Astrocyte of the cerebellum (primary cell): ENCODE data around the gene RNF6.
A peak's percentile ranks its signal among the peaks of the same experiment; 100 is the strongest.

ENCODE experiments used
- DNase-seq: peaks from one replicate; pipeline ENCODE4 v3.0.0-alpha.2; 2011; ENCODE audit warnings: low read depth
- H3K4me3 ChIP-seq: 2 replicates; pipeline ENCODE4 v1.5.1; 2011; ENCODE audit warnings: mild to moderate bottlenecking, low read depth, low read length, moderate library complexity
- CTCF ChIP-seq: IDR thresholded peaks from 2 replicates; pipeline ENCODE4 v1.5.1; 2012; ENCODE audit warnings: low read length, low read depth, moderate library complexity, mild to moderate bottlenecking; ENCODE audit errors: missing control alignments
- in situ Hi-C: cut with HindIII; loops from 2 replicates; pipeline ENCODE4 v1.10.0; 2017; ENCODE audit warnings: low sequenced_read_pairs

RNF6 gene

GRCh38 chr13:26184791-26185250 is 37.3 kb downstream of the RNF6 start:
- in situ Hi-C loops: loop anchor here (10.0 to 25.0 kb wide), 2 partner anchors 510 to 727 kb away; no protein-coding TSS in a partner anchor
- TF ChIP-seq CTCF: peak; percentile 95

GRCh38 chr13:26183416-26183815 is 38.7 kb downstream of the RNF6 start:
- DNase-seq: no peak
- no peak for TF ChIP-seq CTCF
- in situ Hi-C loops: loop anchor here (10.0 to 25.0 kb wide), 2 partner anchors 511 to 729 kb away; no protein-coding TSS in a partner anchor
- H3K4me3 ChIP-seq: no peak overlapping the region

More at GRCh38 chr13:26184791-26185250, 37.3 kb downstream of the RNF6 start:
- peak; percentile 40 for DNase-seq
- no peak overlapping the region for H3K4me3 ChIP-seq

- DNase-seq: no peak
- TF ChIP-seq CTCF: no peak
- in situ Hi-C loops: loop anchor here (25.0 kb wide), 1 partner anchor 733 kb away; no protein-coding TSS in a partner anchor
- H3K4me3 ChIP-seq: no peak overlapping the region
Measured at GRCh38 chr13:26179344-26179743, 42.8 kb downstream of the RNF6 start.

GRCh38 chr13:26168835-26169234 is 53.3 kb downstream of the RNF6 start:
- in situ Hi-C loops: no loop called here
- DNase-seq: no peak
- no peak for TF ChIP-seq CTCF
- no peak overlapping the region for H3K4me3 ChIP-seq

- TF ChIP-seq CTCF: no peak
- H3K4me3 ChIP-seq: no peak overlapping the region
- DNase-seq: no peak
- in situ Hi-C loops: no loop called here
Measured at GRCh38 chr13:26168237-26168814, 53.8 kb downstream of the RNF6 start.

GRCh38 chr13:26163812-26164211 is 58.3 kb downstream of the RNF6 start:
- DNase-seq: no peak
- H3K4me3 ChIP-seq: no peak overlapping the region
- in situ Hi-C loops: no loop called here
- no peak for TF ChIP-seq CTCF
